HG02973 (cell line): ENCODE measurements around the gene RAD23A.
"Not testable (repeated sequence)": the region's sequence is repeated elsewhere in the genome, so short reads cannot be mapped to it uniquely, and the experiment has no call there.

Source experiments
- ATAC-seq: cut with Tn5 transposase; IDR thresholded peaks from one replicate; pipeline ENCODE4 v1.9.1; 2021; ENCODE audit warnings: moderate library complexity; ENCODE audit not compliant: unreplicated experiment

The RAD23A gene

GRCh38 chr19:12945479-12946091 is at the start of gene RAD23A:
Gene RAD23A, plus strand, starts transcription at chr19:12945862. Its CDS starts 87 bp downstream, at chr19:12945949.
- peak; percentile 66 for ATAC-seq

GRCh38 chr19:12896460-12896859 is 49.2 kb upstream of the RAD23A start:
- no peak for ATAC-seq

GRCh38 chr19:12899891-12900518 is 45.7 kb upstream of the RAD23A start:
- ATAC-seq, result peak; percentile 68

GRCh38 chr19:12907166-12907565 is 38.5 kb upstream of the RAD23A start:
- ATAC-seq, result no peak

GRCh38 chr19:12912571-12912970 is 33.1 kb upstream of the RAD23A start:
- no peak for ATAC-seq

- ATAC-seq, result no peak
These were observed 32.6 kb upstream of the RAD23A start for GRCh38 chr19:12913011-12913561.

- ATAC-seq, result no peak
These were observed 31.6 kb upstream of the RAD23A start for GRCh38 chr19:12913851-12914690.

GRCh38 chr19:12915860-12916259 is 29.8 kb upstream of the RAD23A start:
- not testable (repeated sequence) for ATAC-seq

- ATAC-seq, result no peak
These were observed 27.4 kb upstream of the RAD23A start for GRCh38 chr19:12918253-12918652.

GRCh38 chr19:12921047-12921446 is 24.6 kb upstream of the RAD23A start:
- ATAC-seq, result no peak

- no peak for ATAC-seq
These were observed 22.7 kb upstream of the RAD23A start for GRCh38 chr19:12922959-12923358.

GRCh38 chr19:12924621-12925310 is 20.9 kb upstream of the RAD23A start:
- no peak for ATAC-seq

- ATAC-seq, result no peak
These were observed 15.5 kb upstream of the RAD23A start for GRCh38 chr19:12930002-12930645.

GRCh38 chr19:12932392-12933286 is 13.0 kb upstream of the RAD23A start:
- ATAC-seq, result no peak

- no peak for ATAC-seq
These were observed 12.2 kb upstream of the RAD23A start, which contains the start of gene FARSA for GRCh38 chr19:12933287-12934072. Gene FARSA, minus strand, starts transcription at chr19:12933711. Its CDS starts 15 bp downstream, at chr19:12933696.

GRCh38 chr19:12935071-12935470 is 10.6 kb upstream of the RAD23A start:
- no peak for ATAC-seq

GRCh38 chr19:12936582-12936981 is 9.1 kb upstream of the RAD23A start:
- ATAC-seq, result no peak

GRCh38 chr19:12937093-12937926 is 8.4 kb upstream of the RAD23A start:
- ATAC-seq, result no peak
